Measurements from ENCODE around the gene SCUBE3.

The SCUBE3 gene

DNA sequence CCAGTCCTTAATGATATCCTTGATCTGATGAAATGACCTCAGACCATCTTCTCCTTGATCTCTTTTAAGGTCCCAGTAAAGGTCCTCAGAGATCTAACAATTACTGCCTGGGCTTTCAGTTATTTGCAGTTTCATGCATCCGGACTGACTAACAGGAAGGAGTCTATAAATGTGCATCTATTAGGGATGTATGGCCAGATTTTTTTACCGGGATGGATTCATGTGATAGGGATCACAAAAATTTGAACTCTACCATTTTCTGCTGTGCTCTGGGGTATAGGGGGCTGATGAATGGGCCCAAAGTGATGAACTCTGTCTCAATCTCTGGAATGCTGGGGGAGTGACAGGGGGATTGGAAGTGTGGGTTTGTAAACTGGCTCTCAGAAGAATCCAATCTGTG lies 36.2 kb upstream of the SCUBE3 start:
- H3K36me3 ChIP-seq: no peaks in the 10 kb centered on the region
- no peak for DNase-seq
- no peak overlapping the region for H3K27ac ChIP-seq
- peaks cover 8 to 45% (median 33%) of the 10 kb centered on the region in 4 donors for H3K4me1 ChIP-seq
- TF ChIP-seq, protein P1, sequence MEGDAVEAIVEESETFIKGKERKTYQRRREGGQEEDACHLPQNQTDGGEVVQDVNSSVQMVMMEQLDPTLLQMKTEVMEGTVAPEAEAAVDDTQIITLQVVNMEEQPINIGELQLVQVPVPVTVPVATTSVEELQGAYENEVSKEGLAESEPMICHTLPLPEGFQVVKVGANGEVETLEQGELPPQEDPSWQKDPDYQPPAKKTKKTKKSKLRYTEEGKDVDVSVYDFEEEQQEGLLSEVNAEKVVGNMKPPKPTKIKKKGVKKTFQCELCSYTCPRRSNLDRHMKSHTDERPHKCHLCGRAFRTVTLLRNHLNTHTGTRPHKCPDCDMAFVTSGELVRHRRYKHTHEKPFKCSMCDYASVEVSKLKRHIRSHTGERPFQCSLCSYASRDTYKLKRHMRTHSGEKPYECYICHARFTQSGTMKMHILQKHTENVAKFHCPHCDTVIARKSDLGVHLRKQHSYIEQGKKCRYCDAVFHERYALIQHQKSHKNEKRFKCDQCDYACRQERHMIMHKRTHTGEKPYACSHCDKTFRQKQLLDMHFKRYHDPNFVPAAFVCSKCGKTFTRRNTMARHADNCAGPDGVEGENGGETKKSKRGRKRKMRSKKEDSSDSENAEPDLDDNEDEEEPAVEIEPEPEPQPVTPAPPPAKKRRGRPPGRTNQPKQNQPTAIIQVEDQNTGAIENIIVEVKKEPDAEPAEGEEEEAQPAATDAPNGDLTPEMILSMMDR (IDR thresholded peaks at IDR 0.05): no peak
- intact Hi-C loops (cut with DNase I; ENCODE audit: low total_unique reads): no loop called here
- H3K9me3 ChIP-seq: no peaks in the 10 kb centered on the region
- H3K27me3 ChIP-seq: no peaks in the 10 kb centered on the region
- H3K4me3 ChIP-seq: no peak overlapping the region

DNA sequence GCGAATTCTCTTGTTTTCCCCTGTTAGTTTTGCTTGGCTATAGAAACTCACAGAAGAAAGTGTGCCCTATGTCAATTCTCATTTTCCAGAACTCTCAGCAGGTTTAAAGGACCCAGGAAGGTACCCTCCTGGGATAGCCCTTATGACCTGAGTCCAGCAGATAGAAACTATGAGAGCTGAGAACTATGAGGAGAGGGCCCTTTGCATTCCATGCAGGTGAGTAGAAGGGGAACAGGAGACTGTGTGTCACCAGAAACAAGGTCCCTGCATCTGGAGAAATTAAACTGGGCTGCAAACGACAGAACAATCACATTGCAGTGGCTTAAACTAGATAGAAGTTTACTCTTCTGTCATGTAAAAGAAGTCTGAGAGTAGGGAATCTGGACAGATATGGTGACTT lies 35.7 kb upstream of the SCUBE3 start:
- Histone ChIP-seq H3K9me3 (no peaks in the 10 kb centered on the region), H3K4me3 (no peak overlapping the region), H3K27me3 (no peaks in the 10 kb centered on the region), H3K27ac (peak overlapping the region; percentile 83 to 93), H3K36me3 (no peaks in the 10 kb centered on the region), H3K4me1 (peaks cover 8 to 49% (median 33%) of the 10 kb centered on the region in 4 donors)
- TF ChIP-seq, protein P1 (IDR thresholded peaks at IDR 0.05): no peak
- DNase-seq: no peak
- intact Hi-C loops (cut with DNase I; ENCODE audit: low total_unique reads): no loop called here

DNA sequence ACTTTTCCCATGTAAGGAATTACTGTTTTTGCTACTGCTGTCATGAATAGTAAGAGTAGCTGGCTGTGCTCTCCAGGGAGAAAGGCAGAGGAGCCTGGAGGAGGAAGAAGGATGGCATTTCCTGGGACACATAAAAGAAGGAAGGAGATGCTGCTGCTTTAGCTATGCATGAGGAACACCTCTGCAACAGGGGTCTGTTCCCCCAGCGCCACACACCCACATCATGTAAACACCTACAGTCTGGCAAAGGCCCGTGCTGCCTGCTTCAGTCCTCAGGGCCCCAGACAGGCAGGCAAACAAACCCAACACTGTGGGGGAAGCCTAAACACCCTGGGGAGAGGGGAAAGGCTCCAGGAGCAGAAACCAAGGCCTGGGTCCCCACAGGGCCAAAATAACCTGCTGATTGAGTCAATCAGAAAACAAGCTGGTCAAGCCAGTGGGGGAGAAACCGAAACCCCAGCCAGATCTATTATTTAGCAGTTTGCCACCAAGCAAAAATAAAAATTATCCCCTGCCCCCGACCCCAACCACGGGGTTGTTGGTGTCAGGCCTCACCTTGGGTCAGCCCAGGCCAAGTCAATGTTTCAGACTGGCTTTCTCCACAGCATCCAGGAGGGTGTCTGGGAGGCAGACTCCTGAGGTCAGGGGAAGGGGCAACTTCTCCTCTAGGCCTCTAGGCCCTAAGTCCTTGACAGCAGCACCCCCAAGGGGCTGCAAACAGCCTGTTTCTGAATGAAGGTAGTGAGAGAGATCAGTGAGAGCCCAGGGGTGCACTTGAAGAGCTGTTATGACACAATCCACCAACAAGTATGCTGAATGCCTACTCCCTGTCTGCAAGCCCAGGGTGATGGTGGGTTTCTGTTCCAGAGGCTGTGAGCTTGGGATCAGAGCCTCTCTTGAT lies 34.6 kb upstream of the SCUBE3 start:
- Histone ChIP-seq H3K27me3 (no peaks in the 10 kb centered on the region), H3K9me3 (no peaks in the 10 kb centered on the region), H3K4me1 (peaks cover 8 to 59% (median 33%) of the 10 kb centered on the region in 4 donors), H3K36me3 (no peaks in the 10 kb centered on the region), H3K27ac (peak overlapping the region; percentile 83 to 93), H3K4me3 (no peak overlapping the region)
- TF ChIP-seq, protein P1 (IDR thresholded peaks at IDR 0.05): no peak
- no peak for DNase-seq
- intact Hi-C loops (cut with DNase I; ENCODE audit: low total_unique reads): no loop called here

DNA sequence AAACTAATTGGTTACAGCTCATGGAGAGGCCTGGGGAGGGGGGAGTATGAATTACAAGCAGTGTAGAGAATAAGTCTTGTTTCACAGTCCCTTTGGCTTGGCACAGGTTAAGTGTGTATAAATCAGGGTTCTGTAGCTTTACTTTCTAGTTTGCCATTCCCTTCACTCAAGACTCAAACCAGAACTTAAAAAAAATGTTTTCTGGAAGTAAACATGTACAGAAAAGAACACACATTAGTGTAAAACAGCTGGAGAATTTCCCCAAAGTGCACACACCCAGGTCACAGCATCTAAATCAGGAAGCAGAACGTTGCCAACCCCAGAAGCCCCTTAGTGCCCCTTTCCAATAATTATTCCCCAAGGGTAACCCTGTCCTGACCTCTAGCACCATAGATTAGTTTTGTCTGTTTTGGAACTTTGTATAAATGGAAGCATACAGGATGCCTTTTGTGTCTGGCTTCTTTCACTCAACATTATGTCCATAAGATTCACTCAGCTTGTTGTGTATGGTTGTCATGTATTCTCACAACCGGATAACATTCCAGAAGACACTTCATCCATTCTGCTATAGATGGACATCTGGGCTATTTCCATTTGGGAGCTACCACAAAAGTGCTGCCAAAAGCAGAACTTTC lies 33.7 kb upstream of the SCUBE3 start:
- intact Hi-C loops (cut with DNase I; ENCODE audit: low total_unique reads): no loop called here
- Histone ChIP-seq H3K36me3 (no peaks in the 10 kb centered on the region), H3K27me3 (no peaks in the 10 kb centered on the region), H3K4me1 (peaks cover 8 to 68% (median 38%) of the 10 kb centered on the region in 4 donors), H3K4me3 (no peak overlapping the region), H3K27ac (peak overlapping the region; percentile 83 to 93), H3K9me3 (no peaks in the 10 kb centered on the region)
- TF ChIP-seq, protein P1 (IDR thresholded peaks at IDR 0.05): no peak
- DNase-seq: no peak

DNA sequence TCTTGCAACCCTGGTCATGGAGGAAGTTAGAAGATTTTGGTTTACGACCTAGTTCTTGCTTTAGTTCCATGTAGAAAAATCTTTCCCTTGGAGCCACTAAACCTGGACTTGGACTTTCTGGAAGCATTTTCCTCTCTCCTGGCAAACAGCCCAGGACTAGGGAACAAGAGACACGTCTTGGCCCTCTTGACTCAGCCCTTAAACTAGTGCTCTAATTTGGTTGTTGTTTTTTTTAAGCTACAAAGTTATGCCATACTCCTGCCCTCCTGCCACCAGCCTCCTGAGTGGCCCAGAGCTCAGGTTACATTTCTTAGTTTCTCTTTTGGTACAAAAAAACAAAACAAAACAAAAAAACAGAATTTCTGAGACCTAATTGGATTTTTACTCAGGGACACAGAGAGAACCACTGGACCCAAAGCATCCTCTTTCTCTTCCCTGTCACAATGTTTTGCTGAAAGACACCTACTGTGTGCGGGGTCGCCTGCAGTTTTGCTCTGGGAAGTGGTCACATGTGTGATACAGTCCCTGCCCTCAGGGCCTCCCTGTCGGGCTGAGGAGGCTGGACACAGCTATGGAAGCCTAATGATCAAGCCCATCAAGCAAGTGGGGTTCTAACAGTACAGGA lies 32.3 kb upstream of the SCUBE3 start:
- no peaks in the 10 kb centered on the region for H3K9me3 ChIP-seq

More for the DNA sequence above, 32.3 kb upstream of the SCUBE3 start:
- H3K4me3 ChIP-seq: peak overlapping the region; percentile 22 to 39
- peak overlapping the region; percentile 83 to 93 for H3K27ac ChIP-seq
- TF ChIP-seq, protein P1 (IDR thresholded peaks at IDR 0.05): no peak
- H3K36me3 ChIP-seq: no peaks in the 10 kb centered on the region
- H3K4me1 ChIP-seq: peaks cover 8 to 82% (median 50%) of the 10 kb centered on the region in 4 donors
- no peaks in the 10 kb centered on the region for H3K27me3 ChIP-seq
- intact Hi-C loops (cut with DNase I; ENCODE audit: low total_unique reads): no loop called here
- DNase-seq: peak; percentile 68 to 86

Data from tibial artery (tissue), 4 donors.